Hepatocyte (in vitro differentiated cells): ENCODE measurements around the gene CADPS2.

Source experiments
- CTCF ChIP-seq: fragments of 200-600 bp; sonication (generic); IDR thresholded peaks from 2 replicates; pipeline ENCODE4 v1.5.1; 2016; ENCODE audit warnings: antibody characterized with exemption, mild to moderate bottlenecking; ENCODE audit not compliant: poor library complexity
- EZH2 ChIP-seq: fragments of 200-600 bp; sonication (generic); IDR thresholded peaks from 2 replicates; pipeline ENCODE4 v1.6.1; 2016; ENCODE audit warnings: antibody characterized with exemption, mild to moderate bottlenecking, borderline replicate concordance
- EZH2phosphoT487 ChIP-seq: fragments of 200-600 bp; sonication (generic); IDR thresholded peaks from one replicate; pipeline ENCODE4 v1.6.1; 2018; ENCODE audit warnings: antibody characterized with exemption, mild to moderate bottlenecking, low read depth, moderate library complexity; ENCODE audit not compliant: unreplicated experiment, severe bottlenecking

GRCh38 chr7:122572706-122573105 lies 313.6 kb downstream of the CADPS2 start:
- TF ChIP-seq CTCF, result no peak
- TF ChIP-seq EZH2phosphoT487, result no peak
- no peak for TF ChIP-seq EZH2
